H1 (cell line): ENCODE data around the gene TMCC1. TPM values are rescaled to one million over a fixed set of nuclear protein-coding genes. Genes with fewer than 3 reads are reported as not detected.

Experiments
- ASH2L ChIP-seq: fragments of 200-600, 300-600 bp; sonication (generic); IDR thresholded peaks from one replicate; pipeline ENCODE4 v1.7.1; 2017; ENCODE audit warnings: low read length
- BRCA1 ChIP-seq: IDR thresholded peaks from 2 replicates; pipeline ENCODE4 v1.6.1; 2012; ENCODE audit warnings: low read depth, low read length, improper control_type of control experiment
- KDM5A ChIP-seq: fragments of 200-600 bp; IDR thresholded peaks from 2 replicates; pipeline ENCODE4 v1.7.1; 2012; ENCODE audit warnings: mild to moderate bottlenecking, low read length, inconsistent platforms, mixed read lengths
- ZNF274 ChIP-seq: IDR thresholded peaks from 2 replicates; pipeline ENCODE4 v1.7.0; 2012; ENCODE audit warnings: low read length, borderline replicate concordance; ENCODE audit errors: extremely low read depth
- polyA plus RNA-seq, 7 experiments: library from polyadenylated mRNA; depleted of rRNA in 3 of 7; stranded (reverse) in 5 of 7; unstranded in 2 of 7; fragments of >200 nt in 5 of 7; fragments of 200-250 nt in 2 of 7; gene quantifications; 1 replicate in 5 of 7; 2 replicates in 1 of 7; 4 replicates in 1 of 7; pipeline versions ENCODE4 v1.2.1 to v1.2.3, GENCODE V29; 2011 to 2013; ENCODE audit warnings: missing spikeins in 2 of 7, mixed read lengths in 2 of 7
- total RNA-seq: library from RNA; stranded (reverse); fragmentation: NEBNext Ultra II Directional; extraction: Animal tissue kit (Norgen Biotek cat#: 25700); gene quantifications from 2 replicates; pipeline ENCODE4 v1.2.1, GENCODE V29; 2021
- TF ChIP-seq, protein P1 (sequence below): IDR thresholded peaks from 2 replicates; pipeline ENCODE4 v1.6.1; 2011; ENCODE audit warnings: low read length, improper control_type of control experiment

The TMCC1 gene
- total and polyA plus RNA-seq, 2 of the 8 experiments (the other 6 are each of a cell fraction or from before 2014, with no cell fraction given) = 10.4 to 27.1 TPM

DNA sequence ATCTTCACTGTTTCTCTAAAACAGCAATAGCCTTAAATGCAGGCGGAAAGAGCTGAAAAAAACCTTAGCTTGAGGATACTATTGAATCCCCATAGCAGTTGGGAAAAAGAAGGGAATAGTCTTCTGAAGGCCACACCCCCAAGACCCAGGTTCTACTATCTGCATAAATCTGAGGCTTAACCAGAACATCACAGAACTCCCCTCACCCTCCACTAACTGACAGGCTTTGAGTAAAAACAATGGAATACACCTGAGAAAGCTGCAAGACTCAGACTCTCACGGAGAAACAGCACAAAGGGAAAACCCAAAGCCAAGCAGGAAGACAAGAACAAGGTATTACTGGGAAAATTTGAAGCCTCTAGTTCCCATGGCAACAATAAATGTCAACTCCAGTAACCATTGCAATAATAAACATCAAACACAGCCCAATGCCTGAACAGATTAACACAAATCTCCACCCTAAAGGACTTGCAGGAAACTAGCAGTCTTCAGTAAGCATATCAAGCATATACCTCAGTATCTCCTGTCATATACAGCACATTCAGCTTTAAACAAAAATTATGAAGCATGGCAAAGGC is 56.4 kb downstream of the TMCC1 start (continued):
- TF ChIP-seq BRCA1 (no peak), KDM5A (no peak), ASH2L (no peak), ZNF274 (no peak)
- TF ChIP-seq, protein P1, sequence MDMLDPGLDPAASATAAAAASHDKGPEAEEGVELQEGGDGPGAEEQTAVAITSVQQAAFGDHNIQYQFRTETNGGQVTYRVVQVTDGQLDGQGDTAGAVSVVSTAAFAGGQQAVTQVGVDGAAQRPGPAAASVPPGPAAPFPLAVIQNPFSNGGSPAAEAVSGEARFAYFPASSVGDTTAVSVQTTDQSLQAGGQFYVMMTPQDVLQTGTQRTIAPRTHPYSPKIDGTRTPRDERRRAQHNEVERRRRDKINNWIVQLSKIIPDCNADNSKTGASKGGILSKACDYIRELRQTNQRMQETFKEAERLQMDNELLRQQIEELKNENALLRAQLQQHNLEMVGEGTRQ = no peak
